ENCODE results near the gene NAGLU.
"Not testable (repeated sequence)": the region's sequence is repeated elsewhere in the genome, so short reads cannot be mapped to it uniquely, and the experiment has no call there.

Gene NAGLU

DNA sequence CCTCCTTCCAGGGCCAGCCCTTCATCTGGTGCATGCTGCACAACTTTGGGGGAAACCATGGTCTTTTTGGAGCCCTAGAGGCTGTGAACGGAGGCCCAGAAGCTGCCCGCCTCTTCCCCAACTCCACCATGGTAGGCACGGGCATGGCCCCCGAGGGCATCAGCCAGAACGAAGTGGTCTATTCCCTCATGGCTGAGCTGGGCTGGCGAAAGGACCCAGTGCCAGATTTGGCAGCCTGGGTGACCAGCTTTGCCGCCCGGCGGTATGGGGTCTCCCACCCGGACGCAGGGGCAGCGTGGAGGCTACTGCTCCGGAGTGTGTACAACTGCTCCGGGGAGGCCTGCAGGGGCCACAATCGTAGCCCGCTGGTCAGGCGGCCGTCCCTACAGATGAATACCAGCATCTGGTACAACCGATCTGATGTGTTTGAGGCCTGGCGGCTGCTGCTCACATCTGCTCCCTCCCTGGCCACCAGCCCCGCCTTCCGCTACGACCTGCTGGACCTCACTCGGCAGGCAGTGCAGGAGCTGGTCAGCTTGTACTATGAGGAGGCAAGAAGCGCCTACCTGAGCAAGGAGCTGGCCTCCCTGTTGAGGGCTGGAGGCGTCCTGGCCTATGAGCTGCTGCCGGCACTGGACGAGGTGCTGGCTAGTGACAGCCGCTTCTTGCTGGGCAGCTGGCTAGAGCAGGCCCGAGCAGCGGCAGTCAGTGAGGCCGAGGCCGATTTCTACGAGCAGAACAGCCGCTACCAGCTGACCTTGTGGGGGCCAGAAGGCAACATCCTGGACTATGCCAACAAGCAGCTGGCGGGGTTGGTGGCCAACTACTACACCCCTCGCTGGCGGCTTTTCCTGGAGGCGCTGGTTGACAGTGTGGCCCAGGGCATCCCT, 7.4 kb downstream of the NAGLU start:
- Histone ChIP-seq H3K9me3 (no peaks in the 10 kb centered on the region), H3K36me3 (peaks cover 15% of the 10 kb centered on the region), H3K4me3 (ENCODE audit: low read depth, low read length) (no peak overlapping the region), H3K4me1 (no peaks in the 10 kb centered on the region), H3K27me3 (no peaks in the 10 kb centered on the region)
- TF ChIP-seq, protein P1, sequence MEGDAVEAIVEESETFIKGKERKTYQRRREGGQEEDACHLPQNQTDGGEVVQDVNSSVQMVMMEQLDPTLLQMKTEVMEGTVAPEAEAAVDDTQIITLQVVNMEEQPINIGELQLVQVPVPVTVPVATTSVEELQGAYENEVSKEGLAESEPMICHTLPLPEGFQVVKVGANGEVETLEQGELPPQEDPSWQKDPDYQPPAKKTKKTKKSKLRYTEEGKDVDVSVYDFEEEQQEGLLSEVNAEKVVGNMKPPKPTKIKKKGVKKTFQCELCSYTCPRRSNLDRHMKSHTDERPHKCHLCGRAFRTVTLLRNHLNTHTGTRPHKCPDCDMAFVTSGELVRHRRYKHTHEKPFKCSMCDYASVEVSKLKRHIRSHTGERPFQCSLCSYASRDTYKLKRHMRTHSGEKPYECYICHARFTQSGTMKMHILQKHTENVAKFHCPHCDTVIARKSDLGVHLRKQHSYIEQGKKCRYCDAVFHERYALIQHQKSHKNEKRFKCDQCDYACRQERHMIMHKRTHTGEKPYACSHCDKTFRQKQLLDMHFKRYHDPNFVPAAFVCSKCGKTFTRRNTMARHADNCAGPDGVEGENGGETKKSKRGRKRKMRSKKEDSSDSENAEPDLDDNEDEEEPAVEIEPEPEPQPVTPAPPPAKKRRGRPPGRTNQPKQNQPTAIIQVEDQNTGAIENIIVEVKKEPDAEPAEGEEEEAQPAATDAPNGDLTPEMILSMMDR (IDR thresholded peaks at IDR 0.05; ENCODE audit: low read depth, low read length): no peak
- no peak for DNase-seq

DNA sequence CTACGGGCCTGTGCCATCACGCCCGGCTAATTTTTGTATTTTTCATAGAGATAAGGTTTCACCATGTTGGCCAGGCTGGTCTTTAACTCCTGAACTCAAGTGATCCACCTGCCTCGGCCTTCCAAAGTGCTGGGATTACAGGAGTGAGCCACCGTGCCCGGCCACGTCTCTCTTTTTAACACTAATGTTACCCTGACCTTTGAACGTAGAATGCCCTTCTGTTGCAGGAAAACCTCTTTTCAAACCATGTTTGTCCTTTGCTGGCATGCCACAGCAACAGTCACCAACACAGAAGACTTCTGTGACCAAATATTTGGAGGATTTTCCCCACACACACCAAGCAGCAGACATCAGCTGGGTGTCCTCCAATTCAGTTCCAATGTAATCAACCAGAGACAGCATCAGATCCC, 8.8 kb downstream of the NAGLU start:
- no peaks in the 10 kb centered on the region for H3K4me1 ChIP-seq
- TF ChIP-seq, protein P1 (IDR thresholded peaks at IDR 0.05; ENCODE audit: low read depth, low read length): no peak
- H3K4me3 ChIP-seq (ENCODE audit: low read depth, low read length): no peak overlapping the region
- DNase-seq: no peak
- H3K36me3 ChIP-seq: peaks cover 5% of the 10 kb centered on the region
- H3K27me3 ChIP-seq: no peaks in the 10 kb centered on the region
- H3K9me3 ChIP-seq: no peaks in the 10 kb centered on the region

DNA sequence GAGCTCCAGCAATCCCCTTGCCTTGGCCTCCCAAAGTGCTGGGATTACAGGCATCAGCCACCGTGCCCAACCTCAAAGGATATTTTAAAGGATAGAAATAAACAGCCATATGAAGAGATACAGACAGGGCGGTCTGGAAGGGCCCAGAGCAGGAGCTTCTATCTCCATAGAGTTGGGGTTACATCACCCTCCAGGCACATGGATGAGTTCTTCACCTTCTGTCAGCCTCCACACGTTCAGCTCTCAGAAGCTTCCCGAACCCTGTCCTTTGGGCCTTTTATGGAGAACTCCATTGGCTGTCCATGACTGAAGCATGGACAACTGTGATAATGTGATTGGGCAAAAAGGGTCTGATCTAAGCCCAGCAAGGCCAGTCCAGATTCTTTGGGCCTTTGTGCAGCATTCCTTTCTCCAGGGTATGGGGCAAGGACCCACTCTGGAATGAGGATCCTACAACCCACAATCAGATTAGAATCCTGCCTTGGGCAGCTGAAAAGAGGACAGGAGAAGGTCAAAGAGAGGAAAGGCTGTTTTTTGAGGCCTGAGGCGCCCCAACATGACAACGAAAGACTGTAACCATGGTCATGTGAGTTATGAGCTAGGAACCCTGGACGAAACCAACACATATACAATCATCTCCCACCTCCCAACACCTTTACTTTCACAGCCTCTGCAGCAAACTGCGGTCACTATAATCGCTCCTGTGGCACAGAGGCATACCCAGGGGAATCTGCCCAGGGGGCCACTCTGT, 9.9 kb downstream of the NAGLU start:
- not testable (repeated sequence) for H3K36me3 ChIP-seq; H3K27me3 ChIP-seq; H3K9me3 ChIP-seq; H3K4me3 ChIP-seq (ENCODE audit: low read depth, low read length); DNase-seq; H3K4me1 ChIP-seq

DNA sequence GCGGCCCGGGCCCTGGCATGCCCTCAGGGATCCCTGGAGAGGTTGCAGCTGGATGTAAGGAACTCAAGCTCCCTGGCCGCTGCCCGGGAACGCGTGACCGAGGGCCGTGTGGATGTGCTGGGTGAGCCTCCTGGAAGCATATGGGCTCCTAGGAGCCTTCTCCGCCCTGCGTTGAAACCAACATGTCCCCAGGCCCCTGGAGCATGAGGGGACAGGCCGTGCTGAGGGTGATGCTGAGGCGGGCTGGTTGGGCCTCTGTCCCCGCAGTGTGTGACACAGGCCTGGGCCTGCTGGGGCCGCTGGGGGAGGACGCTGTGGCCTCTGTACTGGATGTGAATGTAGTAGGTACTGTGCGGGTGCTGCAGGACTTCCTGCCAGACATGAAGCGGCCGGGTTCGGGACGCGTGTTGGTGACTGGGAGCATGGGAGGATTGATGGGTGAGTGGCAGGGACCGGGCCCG, 11.0 kb downstream of the NAGLU start:
- H3K4me3 ChIP-seq (ENCODE audit: low read depth, low read length): no peak overlapping the region
- H3K27me3 ChIP-seq: no peaks in the 10 kb centered on the region
- no peaks in the 10 kb centered on the region for H3K4me1 ChIP-seq
- no peaks in the 10 kb centered on the region for H3K9me3 ChIP-seq
- peaks cover 5% of the 10 kb centered on the region for H3K36me3 ChIP-seq
- TF ChIP-seq, protein P1 (IDR thresholded peaks at IDR 0.05; ENCODE audit: low read depth, low read length): no peak
- no peak for DNase-seq

DNA sequence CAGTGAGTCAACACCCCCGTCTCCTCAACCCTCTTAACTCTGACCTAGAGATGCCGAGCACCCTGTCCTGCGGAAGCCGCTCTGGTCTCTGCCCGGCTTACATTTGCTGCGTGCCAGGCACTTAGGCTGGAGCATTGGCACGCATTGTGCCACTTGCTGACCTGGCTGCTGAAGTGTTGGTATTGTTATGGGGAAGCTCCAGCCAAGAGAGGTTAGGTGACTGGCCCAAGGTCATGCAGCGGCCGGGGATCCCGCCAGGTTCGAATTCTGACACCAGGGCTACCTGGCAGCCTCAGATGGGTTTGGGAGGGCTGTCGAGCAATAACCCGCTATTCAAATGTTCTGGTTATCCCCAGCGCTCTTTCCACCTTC, 11.6 kb downstream of the NAGLU start:
- Histone ChIP-seq H3K27me3 (no peaks in the 10 kb centered on the region), H3K4me1 (no peaks in the 10 kb centered on the region), H3K4me3 (ENCODE audit: low read depth, low read length) (no peak overlapping the region), H3K36me3 (peaks cover 5% of the 10 kb centered on the region), H3K9me3 (no peaks in the 10 kb centered on the region)
- no peak for DNase-seq
- TF ChIP-seq, protein P1 (IDR thresholded peaks at IDR 0.05; ENCODE audit: low read depth, low read length): no peak

DNA sequence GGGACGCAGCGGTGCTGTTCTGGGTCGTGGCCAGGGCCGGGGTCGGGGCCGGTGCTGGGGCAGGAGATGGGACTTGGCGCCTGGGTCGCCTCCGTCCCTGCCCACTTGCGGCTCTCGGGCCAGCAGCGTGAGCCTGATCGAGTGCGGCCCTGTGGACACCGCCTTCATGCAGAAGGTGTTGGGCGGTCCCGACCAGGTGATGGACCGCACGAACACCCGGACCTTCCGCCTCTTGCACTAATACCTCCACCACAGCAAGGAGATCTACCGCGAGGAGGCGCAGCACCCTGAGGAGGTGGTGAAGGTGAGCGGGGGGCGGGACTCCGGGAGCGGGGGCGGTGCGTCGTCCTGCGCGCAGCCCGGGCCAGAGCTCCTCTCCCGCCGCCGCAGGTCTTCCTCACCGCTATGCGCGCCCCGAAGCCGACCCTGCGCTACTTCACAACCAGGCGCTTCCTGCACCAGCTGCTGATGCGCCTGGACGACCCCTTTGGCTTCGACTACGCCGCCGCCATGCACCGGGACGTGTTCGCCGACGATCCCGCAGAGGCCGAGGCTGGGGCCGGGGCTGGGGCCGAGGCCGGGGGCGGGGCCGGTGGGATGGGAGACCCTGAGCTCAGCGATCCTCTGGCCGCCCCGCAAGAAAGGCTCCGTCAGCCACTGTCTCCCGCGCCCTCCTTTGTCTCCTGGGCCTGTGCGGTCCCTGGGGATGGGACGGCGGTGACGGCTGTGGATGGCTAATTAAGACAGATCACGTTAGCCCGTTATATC, 12.2 kb downstream of the NAGLU start:
- H3K4me3 ChIP-seq (ENCODE audit: low read depth, low read length): peak overlapping the region; percentile 54
- H3K36me3 ChIP-seq: peaks cover 5% of the 10 kb centered on the region
- no peaks in the 10 kb centered on the region for H3K9me3 ChIP-seq
- peak; percentile 77 for DNase-seq
- no peaks in the 10 kb centered on the region for H3K27me3 ChIP-seq
- H3K4me1 ChIP-seq: no peaks in the 10 kb centered on the region
- TF ChIP-seq, protein P1 (IDR thresholded peaks at IDR 0.05; ENCODE audit: low read depth, low read length): peak; percentile 55

Measured in BE2C (cell line).